Chondrocyte (in vitro differentiated cells): ENCODE data around the gene LSS. TPM values are rescaled to one million over a fixed set of nuclear protein-coding genes. Genes with fewer than 3 reads are reported as not detected.

Experiments used
- DNase-seq: peaks from one replicate; pipeline ENCODE4 v3.0.0; 2021; ENCODE audit warnings: mixed read lengths, low spot score
- H3K27ac Mint-ChIP-seq: one replicate; pipeline ENCODE4 v1.8.0; 2021; ENCODE audit warnings: mild to moderate bottlenecking, moderate library complexity, mixed read lengths; ENCODE audit not compliant: unreplicated experiment
- H3K27me3 Mint-ChIP-seq: 2 replicates; pipeline ENCODE4 v1.8.0; 2021; ENCODE audit warnings: low read depth, mixed read lengths
- H3K36me3 Mint-ChIP-seq: 2 replicates; pipeline ENCODE4 v1.8.0; 2021; ENCODE audit warnings: low read depth, mixed read lengths
- H3K4me1 Mint-ChIP-seq: 2 replicates; pipeline ENCODE4 v1.8.0; 2021; ENCODE audit warnings: low read depth, mild to moderate bottlenecking, mixed read lengths
- H3K4me3 Mint-ChIP-seq: one replicate; pipeline ENCODE4 v1.8.0; 2021; ENCODE audit warnings: mild to moderate bottlenecking, moderate library complexity, mixed read lengths; ENCODE audit not compliant: unreplicated experiment
- H3K9me3 Mint-ChIP-seq: 2 replicates; pipeline ENCODE4 v1.8.0; 2021; ENCODE audit warnings: low read depth, mixed read lengths
- CTCF ChIP-seq: fragments of 200-600 bp; sonication (generic); IDR thresholded peaks from 2 replicates; pipeline ENCODE4 v1.5.0; 2021; ENCODE audit warnings: antibody characterized with exemption, mild to moderate bottlenecking, moderate library complexity
- total RNA-seq: library from RNA; stranded (reverse); gene quantifications from 3 replicates; pipeline ENCODE4 v1.2.1, GENCODE V29; 2021

The LSS gene
- total RNA-seq, 1 donor from 2014 or later, result 107 TPM

- no peak for DNase-seq
- H3K4me3 Mint-ChIP-seq, result no peak overlapping the region
- no peak overlapping the region for H3K27ac Mint-ChIP-seq
- H3K36me3 Mint-ChIP-seq, result peaks cover 4% of the 10 kb centered on the region
- H3K27me3 Mint-ChIP-seq, result peaks cover 12% of the 10 kb centered on the region
- peaks cover 24% of the 10 kb centered on the region for H3K4me1 Mint-ChIP-seq
- no peaks in the 10 kb centered on the region for H3K9me3 Mint-ChIP-seq
- TF ChIP-seq CTCF, result no peak
These were observed 88.9 kb downstream of the LSS start for GRCh38 chr21:46139686-46140085.

- no peak for TF ChIP-seq CTCF
These were observed 90.1 kb downstream of the LSS start for GRCh38 chr21:46138383-46138970.

More at GRCh38 chr21:46138383-46138970, 90.1 kb downstream of the LSS start:
- Mint-ChIP-seq H3K9me3 (no peaks in the 10 kb centered on the region), H3K27ac (no peak overlapping the region), H3K4me1 (peaks cover 16% of the 10 kb centered on the region), H3K27me3 (peaks cover 12% of the 10 kb centered on the region), H3K36me3 (peaks cover 4% of the 10 kb centered on the region), H3K4me3 (no peak overlapping the region)
- DNase-seq, result no peak

Other genes with a start within 250 kb of the LSS start
- 994 to 1,063 TPM (median 1,052 TPM) in 3 replicates for gene COL6A1, start 247.0 kb downstream of the LSS start, total RNA-seq
- gene COL6A2, start 130.7 kb downstream of the LSS start, total RNA-seq, result 1,314 to 1,671 TPM (median 1,646 TPM) in 3 replicates
- gene FTCD, start 73.2 kb downstream of the LSS start, total RNA-seq, result 1.7 to 4.1 TPM (median 1.7 TPM) in 3 replicates
- 14.0 to 18.5 TPM (median 14.1 TPM) in 3 replicates for gene SPATC1L, start 44.3 kb downstream of the LSS start, total RNA-seq
- gene MCM3AP, start 56.8 kb upstream of the LSS start, total RNA-seq, result 86.4 to 106 TPM (median 87.2 TPM) in 3 replicates
- gene YBEY, start 57.6 kb upstream of the LSS start, total RNA-seq, result 10.6 to 16.0 TPM (median 13.1 TPM) in 3 replicates
- 5.0 to 13.9 TPM (median 5.6 TPM) in 3 replicates for gene C21orf58, start 95.1 kb upstream of the LSS start, total RNA-seq
- 29.9 to 41.0 TPM (median 37.3 TPM) in 3 replicates for gene PCNT, start 95.4 kb upstream of the LSS start, total RNA-seq
- 27.9 to 37.0 TPM (median 30.3 TPM) in 3 replicates for gene DIP2A, start 230.1 kb upstream of the LSS start, total RNA-seq